ENCODE data around the gene FECH. TPM values are rescaled to one million over a fixed set of nuclear protein-coding genes. Genes with fewer than 3 reads are reported as not detected.

Gene FECH
- total RNA-seq, 1 donor from 2014 or later = 23.5 TPM

DNA sequence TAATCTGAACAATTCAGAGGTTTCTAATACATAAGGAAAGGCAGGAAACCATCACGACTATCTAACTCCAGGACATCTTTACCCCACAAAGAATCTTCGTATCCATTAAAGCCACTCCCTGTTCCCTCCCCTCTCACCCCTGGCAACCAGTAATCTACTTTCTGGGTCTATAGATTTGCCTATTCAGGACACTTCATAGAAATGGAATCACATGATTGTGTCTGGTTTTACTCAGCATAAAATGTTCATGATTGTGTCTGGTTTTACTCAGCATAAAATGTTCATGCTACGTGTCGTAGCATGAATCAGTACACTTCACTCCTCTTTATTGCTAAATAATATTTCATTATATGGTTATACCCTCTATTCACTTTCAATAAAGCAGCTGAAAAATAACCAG, 11.6 kb downstream of the FECH start:
- Mint-ChIP-seq H3K27ac (no peak overlapping the region), H3K4me3 (no peak overlapping the region), H3K36me3 (ENCODE audit: low read depth) (peaks cover 22% of the 10 kb centered on the region), H3K9me3 (no peaks in the 10 kb centered on the region), H3K4me1 (ENCODE audit: low read depth) (peaks cover 6% of the 10 kb centered on the region), H3K27me3 (ENCODE audit: insufficient read depth) (no peaks in the 10 kb centered on the region)
- no peak for DNase-seq (ENCODE audit: low spot score)
- intact Hi-C loops (cut with micrococcal nuclease) = no loop called here

DNA sequence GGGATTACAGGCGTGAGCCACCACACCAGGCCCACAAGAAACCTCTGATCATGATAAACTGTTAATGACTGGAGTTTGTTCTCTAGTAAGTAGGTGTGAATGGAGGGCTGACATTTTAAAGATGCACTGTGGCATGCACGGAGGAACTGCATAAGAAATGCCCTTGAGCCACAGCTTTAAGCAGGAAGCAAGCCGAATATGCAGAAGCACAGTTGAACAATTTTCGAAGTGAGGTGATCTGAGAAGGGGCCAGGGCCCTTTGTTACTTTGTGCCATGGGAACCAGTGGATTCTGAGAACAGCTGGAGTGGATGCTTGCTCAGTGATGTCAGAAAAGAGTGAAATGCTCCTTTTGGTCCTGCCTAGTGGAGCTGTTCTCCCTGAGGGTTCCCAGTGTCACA, 16.3 kb downstream of the FECH start:
- H3K27me3 Mint-ChIP-seq (ENCODE audit: insufficient read depth) = no peaks in the 10 kb centered on the region
- no peak for DNase-seq (ENCODE audit: low spot score)
- no peaks in the 10 kb centered on the region for H3K4me1 Mint-ChIP-seq (ENCODE audit: low read depth)
- H3K36me3 Mint-ChIP-seq (ENCODE audit: low read depth) = peaks cover 15% of the 10 kb centered on the region
- intact Hi-C loops (cut with micrococcal nuclease) = no loop called here
- H3K4me3 Mint-ChIP-seq = no peak overlapping the region
- no peaks in the 10 kb centered on the region for H3K9me3 Mint-ChIP-seq
- no peak overlapping the region for H3K27ac Mint-ChIP-seq

DNA sequence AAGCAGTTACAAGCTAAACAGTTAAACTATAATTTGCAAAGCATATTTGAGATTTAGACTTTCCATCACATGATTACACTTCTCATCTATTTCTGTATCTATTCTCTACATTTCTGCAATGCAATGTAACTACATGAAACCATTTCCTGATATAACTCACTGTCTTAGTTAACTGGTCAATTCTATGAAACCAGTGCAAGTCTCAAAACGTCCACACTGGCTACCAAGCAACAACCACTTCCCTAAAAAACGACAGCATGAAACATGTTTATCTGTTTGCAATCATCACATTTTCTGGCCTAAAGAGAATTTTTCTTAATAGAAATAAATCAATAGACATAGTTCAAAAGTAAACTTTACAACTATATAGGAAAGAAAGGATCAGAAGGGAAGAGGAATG, 17.4 kb downstream of the FECH start:
- no peaks in the 10 kb centered on the region for H3K4me1 Mint-ChIP-seq (ENCODE audit: low read depth)
- no peaks in the 10 kb centered on the region for H3K9me3 Mint-ChIP-seq
- H3K4me3 Mint-ChIP-seq = no peak overlapping the region
- H3K36me3 Mint-ChIP-seq (ENCODE audit: low read depth) = peaks cover 13% of the 10 kb centered on the region
- no peaks in the 10 kb centered on the region for H3K27me3 Mint-ChIP-seq (ENCODE audit: insufficient read depth)
- intact Hi-C loops (cut with micrococcal nuclease) = no loop called here
- H3K27ac Mint-ChIP-seq = no peak overlapping the region
- DNase-seq (ENCODE audit: low spot score) = no peak

DNA sequence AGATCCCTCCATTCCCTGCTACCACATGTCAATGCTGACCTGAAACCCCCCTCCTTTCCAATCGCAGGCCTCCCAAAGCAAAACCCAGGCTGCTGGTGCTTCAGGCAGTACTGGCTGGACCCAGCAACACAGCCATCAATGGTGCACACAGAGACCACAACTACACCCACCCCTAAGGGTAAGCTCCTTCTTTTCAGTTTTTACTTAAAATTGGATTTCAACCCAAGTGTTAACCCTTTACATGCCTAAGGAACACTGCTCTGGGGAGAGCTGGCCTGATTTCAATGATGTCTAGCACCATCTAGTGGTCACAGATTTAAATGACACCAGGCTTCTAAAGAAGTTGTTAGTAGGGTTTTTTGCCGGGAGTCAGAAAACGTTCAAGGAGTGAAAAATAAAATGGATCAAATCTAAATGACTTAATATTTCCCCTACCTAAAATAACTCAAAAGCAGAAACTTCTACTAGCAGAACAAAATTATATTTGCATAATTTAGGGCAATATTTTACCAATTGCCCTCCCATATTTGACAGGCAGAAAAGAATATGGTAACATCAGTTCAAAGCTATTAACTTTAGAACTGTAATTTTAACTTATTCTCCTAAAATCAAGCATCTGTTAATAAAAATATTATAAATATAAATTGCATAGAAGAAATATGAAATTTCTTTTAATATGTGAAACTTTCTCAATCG, 24.6 kb downstream of the FECH start:
- no peak for DNase-seq (ENCODE audit: low spot score)
- no peaks in the 10 kb centered on the region for H3K27me3 Mint-ChIP-seq (ENCODE audit: insufficient read depth)
- intact Hi-C loops (cut with micrococcal nuclease) = loop anchor here (1.0 to 5.0 kb wide), 6 partner anchors 115 to 859 kb away; no protein-coding TSS in a partner anchor
- H3K36me3 Mint-ChIP-seq (ENCODE audit: low read depth) = peaks cover 7% of the 10 kb centered on the region
- H3K9me3 Mint-ChIP-seq = no peaks in the 10 kb centered on the region
- H3K27ac Mint-ChIP-seq = no peak overlapping the region
- H3K4me3 Mint-ChIP-seq = no peak overlapping the region
- H3K4me1 Mint-ChIP-seq (ENCODE audit: low read depth) = no peaks in the 10 kb centered on the region

DNA sequence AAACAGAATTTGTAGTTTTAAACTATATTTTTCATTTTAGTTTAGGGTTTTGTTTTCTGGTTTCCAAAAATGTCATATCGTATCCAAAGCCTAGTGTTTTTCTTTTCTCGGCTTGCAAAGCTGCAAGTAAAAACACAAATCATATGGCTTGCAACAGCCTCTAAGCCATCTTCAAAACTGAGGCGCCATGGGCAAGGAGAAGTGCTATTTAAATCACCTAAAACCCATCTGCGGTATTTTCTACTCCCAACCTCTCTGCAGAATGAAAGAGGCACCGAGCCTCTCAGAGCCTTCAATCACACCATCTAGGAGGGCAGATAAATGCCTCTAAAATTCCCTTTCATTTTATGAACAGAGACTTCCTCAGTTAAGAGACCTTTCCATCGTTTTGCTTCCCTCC, 25.2 kb downstream of the FECH start:
- no peak overlapping the region for H3K4me3 Mint-ChIP-seq
- intact Hi-C loops (cut with micrococcal nuclease) = loop anchor here (5.0 kb wide), 1 partner anchor 114 kb away; no protein-coding TSS in a partner anchor

DNA sequence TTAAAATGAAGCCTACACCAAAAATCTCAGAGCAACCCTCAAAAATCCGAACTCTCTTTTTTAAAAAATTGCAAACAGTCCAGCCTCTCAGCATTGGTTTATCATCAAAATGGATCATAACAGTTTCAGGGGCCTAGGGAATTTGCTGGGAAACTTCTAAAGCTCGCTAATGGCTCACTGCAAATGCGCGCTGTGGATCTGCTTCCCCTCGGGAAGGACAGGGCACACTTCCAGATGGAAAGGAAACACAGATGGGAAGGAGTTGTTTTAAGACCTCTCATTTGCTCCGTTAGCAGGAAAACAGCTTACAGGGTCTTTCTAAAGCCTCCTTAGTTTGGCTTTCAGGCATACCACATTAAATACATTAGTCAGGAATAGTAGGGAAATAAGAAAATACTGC, 27.2 kb downstream of the FECH start:
- H3K4me3 Mint-ChIP-seq = no peak overlapping the region
- DNase-seq (ENCODE audit: low spot score) = no peak
- H3K4me1 Mint-ChIP-seq (ENCODE audit: low read depth) = no peaks in the 10 kb centered on the region
- intact Hi-C loops (cut with micrococcal nuclease) = no loop called here
- no peaks in the 10 kb centered on the region for H3K27me3 Mint-ChIP-seq (ENCODE audit: insufficient read depth)
- no peaks in the 10 kb centered on the region for H3K9me3 Mint-ChIP-seq
- H3K27ac Mint-ChIP-seq = no peak overlapping the region
- peaks cover 7% of the 10 kb centered on the region for H3K36me3 Mint-ChIP-seq (ENCODE audit: low read depth)

More for the DNA sequence above, 25.2 kb downstream of the FECH start:
- H3K36me3 Mint-ChIP-seq (ENCODE audit: low read depth) = peaks cover 7% of the 10 kb centered on the region
- H3K4me1 Mint-ChIP-seq (ENCODE audit: low read depth) = no peaks in the 10 kb centered on the region
- DNase-seq (ENCODE audit: low spot score) = no peak
- no peaks in the 10 kb centered on the region for H3K9me3 Mint-ChIP-seq
- no peaks in the 10 kb centered on the region for H3K27me3 Mint-ChIP-seq (ENCODE audit: insufficient read depth)
- no peak overlapping the region for H3K27ac Mint-ChIP-seq

DNA sequence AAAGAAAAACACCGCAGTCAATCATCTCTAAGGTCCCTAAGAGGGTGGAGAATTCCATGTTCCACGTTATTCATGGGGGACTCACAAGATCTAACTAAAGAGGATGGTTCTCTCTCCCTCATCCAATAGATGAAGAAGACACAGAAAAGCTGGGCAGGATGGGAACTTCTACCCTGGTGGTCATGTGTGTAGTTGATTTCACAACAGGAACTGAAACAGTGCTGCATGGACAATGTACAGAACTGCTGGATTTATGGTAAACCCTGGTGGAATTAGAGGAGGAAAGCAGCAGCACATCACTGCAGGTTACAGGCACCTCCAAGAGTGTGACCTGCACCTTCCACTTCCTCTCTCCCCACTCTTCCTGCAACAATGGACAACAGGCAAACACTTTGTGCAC, 31.4 kb downstream of the FECH start:
- Mint-ChIP-seq H3K4me1 (ENCODE audit: low read depth) (no peaks in the 10 kb centered on the region), H3K27me3 (ENCODE audit: insufficient read depth) (no peaks in the 10 kb centered on the region), H3K36me3 (ENCODE audit: low read depth) (peaks cover 4% of the 10 kb centered on the region), H3K4me3 (no peak overlapping the region), H3K27ac (no peak overlapping the region), H3K9me3 (no peaks in the 10 kb centered on the region)
- no peak for DNase-seq (ENCODE audit: low spot score)
- intact Hi-C loops (cut with micrococcal nuclease) = no loop called here

DNA sequence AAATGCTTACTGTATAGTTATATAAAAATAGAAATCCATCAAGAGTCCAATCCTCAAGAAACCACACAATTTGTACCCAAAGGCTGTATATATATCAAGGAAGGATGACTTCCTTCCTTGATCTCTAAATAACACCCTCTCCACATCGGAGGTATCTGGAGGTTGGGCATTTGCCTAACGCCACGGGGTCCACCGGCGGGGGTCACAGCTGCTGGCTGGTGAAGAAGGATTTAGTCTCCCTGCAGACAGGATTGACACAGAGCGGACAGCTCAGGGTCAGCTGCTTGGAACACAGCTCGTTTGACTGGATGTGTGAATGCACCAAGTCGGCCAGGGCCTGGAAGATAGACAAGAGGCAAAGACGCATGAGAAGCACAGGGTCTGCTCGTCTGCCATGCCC, 36.0 kb downstream of the FECH start:
- Mint-ChIP-seq H3K36me3 (ENCODE audit: low read depth) (peaks cover 2% of the 10 kb centered on the region), H3K9me3 (no peaks in the 10 kb centered on the region), H3K27me3 (ENCODE audit: insufficient read depth) (no peaks in the 10 kb centered on the region), H3K27ac (no peak overlapping the region), H3K4me3 (no peak overlapping the region), H3K4me1 (ENCODE audit: low read depth) (peaks cover 2% of the 10 kb centered on the region)
- intact Hi-C loops (cut with micrococcal nuclease) = no loop called here
- no peak for DNase-seq (ENCODE audit: low spot score)

DNA sequence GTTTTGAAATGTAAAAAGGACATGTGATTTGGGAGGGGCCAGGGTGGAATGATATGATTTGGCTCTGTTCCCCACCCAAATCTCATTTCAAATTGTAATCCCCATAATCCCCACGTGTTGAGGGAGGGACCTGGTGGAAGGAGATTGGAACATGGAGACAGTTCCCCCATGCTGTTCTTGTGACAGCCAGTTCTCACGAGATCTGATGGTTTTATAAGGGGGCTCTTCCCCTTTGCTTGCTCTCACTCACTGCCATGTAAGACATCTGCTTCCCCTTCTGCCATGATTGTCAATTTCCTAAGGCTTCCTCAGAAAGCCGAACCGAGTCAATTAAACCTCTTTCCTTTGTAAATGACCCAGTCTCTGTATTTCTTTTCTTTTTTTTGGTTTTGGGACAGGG, 39.2 kb downstream of the FECH start:
- peaks cover 2% of the 10 kb centered on the region for H3K27me3 Mint-ChIP-seq (ENCODE audit: insufficient read depth)
- intact Hi-C loops (cut with micrococcal nuclease) = no loop called here

DNA sequence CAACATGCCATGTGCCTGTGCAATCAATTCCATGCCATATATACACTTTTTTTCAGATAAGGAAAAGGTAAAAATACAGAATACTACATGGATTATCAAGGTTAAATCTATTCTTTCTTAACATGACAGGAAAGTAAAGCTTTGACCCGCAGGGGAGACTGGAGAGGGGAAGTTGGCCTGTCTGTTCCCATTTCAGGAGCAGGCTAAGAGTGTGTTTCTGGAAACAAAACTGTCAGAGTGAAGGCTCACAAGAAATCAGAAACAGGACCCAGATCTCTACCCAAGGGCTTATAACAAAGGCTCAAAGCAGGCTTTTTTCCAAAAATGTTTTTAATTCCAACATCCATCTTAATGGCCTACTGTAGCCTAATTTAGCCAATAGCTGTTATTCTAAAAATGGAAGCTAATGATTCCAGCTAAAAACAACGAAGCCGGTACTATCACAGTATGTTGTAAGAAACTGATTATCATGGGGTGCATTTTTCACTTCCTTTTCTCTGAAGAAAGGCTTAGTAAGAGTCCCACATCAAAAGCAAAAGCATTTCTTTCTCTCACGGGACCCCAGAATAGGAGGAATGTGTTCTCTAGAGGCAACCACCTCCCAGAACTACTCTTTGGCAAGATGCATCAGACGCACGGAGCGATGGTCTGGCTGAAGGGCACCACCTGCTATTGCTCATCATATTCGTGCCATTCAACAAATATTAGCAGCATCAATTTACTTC, 41.4 kb downstream of the FECH start:
- Mint-ChIP-seq H3K4me1 (ENCODE audit: low read depth) (peaks cover 6% of the 10 kb centered on the region), H3K4me3 (no peak overlapping the region), H3K9me3 (no peaks in the 10 kb centered on the region), H3K27ac (no peak overlapping the region), H3K27me3 (ENCODE audit: insufficient read depth) (peaks cover 2% of the 10 kb centered on the region), H3K36me3 (ENCODE audit: low read depth) (no peaks in the 10 kb centered on the region)
- no peak for DNase-seq (ENCODE audit: low spot score)
- intact Hi-C loops (cut with micrococcal nuclease) = no loop called here

More for the DNA sequence above, 39.2 kb downstream of the FECH start:
- peaks cover 6% of the 10 kb centered on the region for H3K4me1 Mint-ChIP-seq (ENCODE audit: low read depth)
- DNase-seq (ENCODE audit: low spot score) = no peak
- H3K36me3 Mint-ChIP-seq (ENCODE audit: low read depth) = no peaks in the 10 kb centered on the region
- H3K4me3 Mint-ChIP-seq = no peak overlapping the region
- no peaks in the 10 kb centered on the region for H3K9me3 Mint-ChIP-seq
- H3K27ac Mint-ChIP-seq = no peak overlapping the region

DNA sequence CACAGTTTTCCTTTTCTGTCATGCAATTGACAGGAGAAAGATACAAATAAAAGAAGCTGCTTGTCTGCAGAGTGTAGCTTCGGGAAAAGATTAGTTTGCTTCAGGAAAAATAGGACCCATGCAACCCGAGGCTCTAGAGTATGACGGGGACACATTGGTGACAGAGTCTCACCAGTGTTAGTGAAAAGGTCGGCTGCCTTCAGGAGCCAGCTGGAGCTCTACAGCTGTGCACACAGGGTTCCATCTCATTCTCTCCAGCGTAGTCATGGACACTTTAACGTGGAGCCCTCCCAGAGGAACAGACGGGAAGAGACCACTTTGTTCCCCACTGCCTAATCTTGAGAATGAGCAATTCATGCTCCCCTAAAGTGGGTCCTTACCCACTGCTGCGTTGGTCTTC, 42.9 kb downstream of the FECH start:
- no peak overlapping the region for H3K27ac Mint-ChIP-seq
- peaks cover 2% of the 10 kb centered on the region for H3K27me3 Mint-ChIP-seq (ENCODE audit: insufficient read depth)
- no peak for DNase-seq (ENCODE audit: low spot score)
- H3K9me3 Mint-ChIP-seq = no peaks in the 10 kb centered on the region
- intact Hi-C loops (cut with micrococcal nuclease) = no loop called here
- H3K4me1 Mint-ChIP-seq (ENCODE audit: low read depth) = peaks cover 6% of the 10 kb centered on the region
- no peaks in the 10 kb centered on the region for H3K36me3 Mint-ChIP-seq (ENCODE audit: low read depth)
- H3K4me3 Mint-ChIP-seq = no peak overlapping the region

DNA sequence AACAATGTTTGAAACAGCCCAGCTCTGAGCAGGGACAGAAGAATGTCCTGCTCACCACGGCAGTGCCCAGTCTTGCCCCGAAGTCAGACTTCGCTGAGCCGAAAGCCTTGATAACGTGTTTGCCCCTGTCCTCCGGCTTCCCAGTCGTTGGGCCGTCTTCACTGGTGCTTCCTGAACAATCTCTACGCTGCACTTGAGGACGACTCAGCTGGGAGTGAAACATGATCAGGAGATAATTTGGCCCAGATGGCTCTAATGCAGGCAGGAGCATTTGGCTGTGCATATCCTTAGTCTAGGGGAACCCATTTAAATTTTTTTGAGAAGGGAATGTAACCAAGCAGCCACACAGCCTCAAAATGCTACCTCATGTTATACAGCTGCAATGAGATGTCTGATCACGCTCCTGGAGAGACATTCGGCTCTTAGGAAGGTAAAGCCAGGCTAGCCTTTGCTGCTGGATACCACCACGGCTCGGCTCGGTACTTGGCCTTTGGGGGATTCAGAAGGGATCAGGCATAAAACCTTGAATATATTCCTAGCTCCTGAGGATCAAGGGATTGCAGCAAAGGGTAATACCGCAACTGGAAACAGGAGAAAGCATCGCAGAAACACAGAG, 43.6 kb downstream of the FECH start:
- Mint-ChIP-seq H3K27me3 (ENCODE audit: insufficient read depth) (peaks cover 2% of the 10 kb centered on the region), H3K9me3 (no peaks in the 10 kb centered on the region), H3K4me3 (no peak overlapping the region), H3K27ac (no peak overlapping the region), H3K36me3 (ENCODE audit: low read depth) (no peaks in the 10 kb centered on the region), H3K4me1 (ENCODE audit: low read depth) (peaks cover 6% of the 10 kb centered on the region)
- no peak for DNase-seq (ENCODE audit: low spot score)
- intact Hi-C loops (cut with micrococcal nuclease) = no loop called here

DNA sequence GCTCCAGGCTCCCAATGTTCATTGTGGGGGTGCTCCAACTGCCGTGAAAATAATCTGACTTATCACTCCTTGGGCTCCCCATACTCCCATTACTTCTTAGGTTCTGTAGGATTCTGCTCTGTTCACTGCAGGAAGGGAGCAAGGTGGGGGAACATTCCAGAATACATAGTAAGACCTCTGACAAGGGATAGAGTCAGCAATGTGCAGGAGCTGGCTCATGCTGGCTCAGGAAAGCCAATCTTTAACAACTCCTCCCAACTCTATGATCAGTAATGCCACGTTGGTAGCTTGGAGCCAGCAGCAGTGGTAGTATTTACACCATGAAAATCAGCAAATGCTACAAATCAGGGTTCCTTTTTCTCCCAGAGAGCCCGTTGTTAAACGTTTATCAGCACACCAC, 44.4 kb downstream of the FECH start:
- no peak overlapping the region for H3K4me3 Mint-ChIP-seq
- peaks cover 6% of the 10 kb centered on the region for H3K4me1 Mint-ChIP-seq (ENCODE audit: low read depth)
- no peaks in the 10 kb centered on the region for H3K36me3 Mint-ChIP-seq (ENCODE audit: low read depth)
- no peak for DNase-seq (ENCODE audit: low spot score)
- no peak overlapping the region for H3K27ac Mint-ChIP-seq
- intact Hi-C loops (cut with micrococcal nuclease) = no loop called here
- peaks cover 2% of the 10 kb centered on the region for H3K27me3 Mint-ChIP-seq (ENCODE audit: insufficient read depth)
- no peaks in the 10 kb centered on the region for H3K9me3 Mint-ChIP-seq
